Sigmoid colon (tissue), 3 donors: ENCODE results near the gene RELN.

Experiments used
- CTCF ChIP-seq, 4 experiments: fragments of 450-650 bp in 3 of 4; fragments of 200-600 bp in 1 of 4; IDR thresholded peaks; one replicate each; pipeline ENCODE4 v1.5.1; 2016 to 2019; ENCODE audit warnings: antibody characterized with exemption in 4 of 4, mild to moderate bottlenecking in 3 of 4, moderate library complexity in 2 of 4
- POLR2A ChIP-seq, 2 donors: fragments of 450-650 bp; IDR thresholded peaks; one replicate each; pipeline ENCODE4 v1.6.1; 2016; ENCODE audit warnings: antibody characterized with exemption in 2 of 2, mild to moderate bottlenecking in 2 of 2, moderate library complexity in 2 of 2

GRCh38 chr7:103666326-103666725 is 323.1 kb downstream of the RELN start:
- TF ChIP-seq POLR2A (IDR thresholded peaks at IDR 0.05) (no peak), CTCF (IDR thresholded peaks at IDR 0.05) (no peak)
